ENCODE results near the gene DCAF4. TPM values are rescaled to one million over a fixed set of nuclear protein-coding genes. Genes with fewer than 3 reads are reported as not detected.

The DCAF4 gene
- total RNA-seq, 1 donor from 2014 or later = 15.1 TPM

Other genes with a start within 250 kb of the DCAF4 start
- 11.6 and 12.4 TPM in 2 replicates for gene DPF3, start 32.4 kb upstream of the DCAF4 start, total RNA-seq
- 16.2 and 17.1 TPM in 2 replicates for gene ZFYVE1, start 100.6 kb downstream of the DCAF4 start, total RNA-seq
- gene RBM25, start 132.1 kb downstream of the DCAF4 start, total RNA-seq = 108 TPM in 2 replicates
- gene PSEN1, start 210.0 kb downstream of the DCAF4 start, total RNA-seq = 49.5 and 52.1 TPM in 2 replicates

Data from T-helper 1 cell treated with Interleukin-12 subunit alpha and Interleukin-12 subunit beta and Interleukin-4 antibody, amounts not matched to agents 30 ng/mL and 1 ng/mL, for 36 hours (primary cell).